ENCODE data around the gene ADAMTS8.

ADAMTS8 gene, protein sequence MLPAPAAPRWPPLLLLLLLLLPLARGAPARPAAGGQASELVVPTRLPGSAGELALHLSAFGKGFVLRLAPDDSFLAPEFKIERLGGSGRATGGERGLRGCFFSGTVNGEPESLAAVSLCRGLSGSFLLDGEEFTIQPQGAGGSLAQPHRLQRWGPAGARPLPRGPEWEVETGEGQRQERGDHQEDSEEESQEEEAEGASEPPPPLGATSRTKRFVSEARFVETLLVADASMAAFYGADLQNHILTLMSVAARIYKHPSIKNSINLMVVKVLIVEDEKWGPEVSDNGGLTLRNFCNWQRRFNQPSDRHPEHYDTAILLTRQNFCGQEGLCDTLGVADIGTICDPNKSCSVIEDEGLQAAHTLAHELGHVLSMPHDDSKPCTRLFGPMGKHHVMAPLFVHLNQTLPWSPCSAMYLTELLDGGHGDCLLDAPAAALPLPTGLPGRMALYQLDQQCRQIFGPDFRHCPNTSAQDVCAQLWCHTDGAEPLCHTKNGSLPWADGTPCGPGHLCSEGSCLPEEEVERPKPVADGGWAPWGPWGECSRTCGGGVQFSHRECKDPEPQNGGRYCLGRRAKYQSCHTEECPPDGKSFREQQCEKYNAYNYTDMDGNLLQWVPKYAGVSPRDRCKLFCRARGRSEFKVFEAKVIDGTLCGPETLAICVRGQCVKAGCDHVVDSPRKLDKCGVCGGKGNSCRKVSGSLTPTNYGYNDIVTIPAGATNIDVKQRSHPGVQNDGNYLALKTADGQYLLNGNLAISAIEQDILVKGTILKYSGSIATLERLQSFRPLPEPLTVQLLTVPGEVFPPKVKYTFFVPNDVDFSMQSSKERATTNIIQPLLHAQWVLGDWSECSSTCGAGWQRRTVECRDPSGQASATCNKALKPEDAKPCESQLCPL

GRCh38 chr11:130428316-130429119 lies at the start of gene ADAMTS8:
Gene ADAMTS8 (minus strand): TSS chr11:130428609. CDS start chr11:130428286, 323 bp downstream.
- no peak for TF ChIP-seq CTCF (IDR thresholded peaks at IDR 0.05; ENCODE audit: low read depth, low read length)
- H3K4me3 ChIP-seq (replicated peaks in 1 of 2; ENCODE audit: low read depth in 2 of 2, low read length in 2 of 2): peak within 1 kb of the TSS; percentile 24 to 30
- DNase-seq (ENCODE audit: low read depth in 2 of 2): no peak

GRCh38 chr11:130477586-130478203 lies 49.3 kb upstream of the ADAMTS8 start:
- peak; percentile 25 to 55 for DNase-seq (ENCODE audit: low read depth in 2 of 2)
- H3K4me3 ChIP-seq (replicated peaks in 1 of 2; ENCODE audit: low read depth in 2 of 2, low read length in 2 of 2): no peak overlapping the region
- TF ChIP-seq CTCF (IDR thresholded peaks at IDR 0.05; ENCODE audit: low read depth, low read length): no peak

GRCh38 chr11:130476922-130477491 lies 48.6 kb upstream of the ADAMTS8 start:
- TF ChIP-seq CTCF (IDR thresholded peaks at IDR 0.05; ENCODE audit: low read depth, low read length): no peak

DNA sequence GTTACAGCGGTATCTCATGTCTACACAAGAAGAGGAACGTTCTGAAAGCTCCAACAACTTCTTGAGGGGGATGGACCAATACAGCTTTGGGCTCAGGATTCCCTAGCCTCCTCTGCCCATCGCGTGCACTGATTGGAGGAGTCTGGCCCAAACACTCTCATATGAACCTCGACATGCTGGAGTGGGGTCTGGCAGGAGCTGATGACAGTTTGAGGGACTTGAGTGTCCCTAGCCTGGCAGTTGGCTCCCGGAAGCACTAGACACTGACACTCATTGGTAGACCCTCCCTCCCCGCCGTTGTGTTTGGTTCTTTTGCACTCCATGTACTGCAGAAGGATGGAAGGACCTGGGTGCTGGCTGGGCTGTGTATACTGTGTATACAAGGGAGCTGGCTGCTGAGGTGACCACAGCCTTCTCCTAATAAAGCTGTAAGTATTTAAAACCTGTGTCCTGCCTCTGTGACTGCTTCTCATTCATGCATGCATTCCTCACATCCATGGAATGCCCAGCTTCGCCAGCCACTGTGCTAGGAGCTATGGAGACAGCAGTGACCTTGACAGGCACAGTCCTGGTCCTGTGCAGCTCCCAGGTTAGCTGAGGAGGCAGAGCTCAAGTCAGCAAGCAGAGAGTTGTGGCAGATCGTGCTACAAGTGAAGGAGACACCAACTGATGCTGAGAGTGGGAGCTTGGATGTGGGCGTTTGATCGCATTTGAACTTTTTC lies 48.0 kb upstream of the ADAMTS8 start:
- no peak for DNase-seq (ENCODE audit: low read depth in 2 of 2)
- TF ChIP-seq CTCF (IDR thresholded peaks at IDR 0.05; ENCODE audit: low read depth, low read length): no peak
- H3K4me3 ChIP-seq (replicated peaks in 1 of 2; ENCODE audit: low read depth in 2 of 2, low read length in 2 of 2): no peak overlapping the region

More at GRCh38 chr11:130476922-130477491, 48.6 kb upstream of the ADAMTS8 start:
- no peak overlapping the region for H3K4me3 ChIP-seq (replicated peaks in 1 of 2; ENCODE audit: low read depth in 2 of 2, low read length in 2 of 2)
- no peak for DNase-seq (ENCODE audit: low read depth in 2 of 2)

GRCh38 chr11:130475426-130476053 lies 47.1 kb upstream of the ADAMTS8 start:
- DNase-seq (ENCODE audit: low read depth in 2 of 2): no peak
- H3K4me3 ChIP-seq (replicated peaks in 1 of 2; ENCODE audit: low read depth in 2 of 2, low read length in 2 of 2): no peak overlapping the region
- TF ChIP-seq CTCF (IDR thresholded peaks at IDR 0.05; ENCODE audit: low read depth, low read length): no peak

All from cardiac fibroblast (primary cell).